HG03159 (cell line): ENCODE measurements around the gene GIGYF1.

Experiments used
- ATAC-seq: cut with Tn5 transposase; IDR thresholded peaks from one replicate; pipeline ENCODE4 v1.9.1; 2021; ENCODE audit warnings: mild to moderate bottlenecking, moderate library complexity; ENCODE audit not compliant: unreplicated experiment

The GIGYF1 gene

GRCh38 chr7:100684534-100685042 lies 9.5 kb downstream of the GIGYF1 start:
- ATAC-seq = no peak

DNA sequence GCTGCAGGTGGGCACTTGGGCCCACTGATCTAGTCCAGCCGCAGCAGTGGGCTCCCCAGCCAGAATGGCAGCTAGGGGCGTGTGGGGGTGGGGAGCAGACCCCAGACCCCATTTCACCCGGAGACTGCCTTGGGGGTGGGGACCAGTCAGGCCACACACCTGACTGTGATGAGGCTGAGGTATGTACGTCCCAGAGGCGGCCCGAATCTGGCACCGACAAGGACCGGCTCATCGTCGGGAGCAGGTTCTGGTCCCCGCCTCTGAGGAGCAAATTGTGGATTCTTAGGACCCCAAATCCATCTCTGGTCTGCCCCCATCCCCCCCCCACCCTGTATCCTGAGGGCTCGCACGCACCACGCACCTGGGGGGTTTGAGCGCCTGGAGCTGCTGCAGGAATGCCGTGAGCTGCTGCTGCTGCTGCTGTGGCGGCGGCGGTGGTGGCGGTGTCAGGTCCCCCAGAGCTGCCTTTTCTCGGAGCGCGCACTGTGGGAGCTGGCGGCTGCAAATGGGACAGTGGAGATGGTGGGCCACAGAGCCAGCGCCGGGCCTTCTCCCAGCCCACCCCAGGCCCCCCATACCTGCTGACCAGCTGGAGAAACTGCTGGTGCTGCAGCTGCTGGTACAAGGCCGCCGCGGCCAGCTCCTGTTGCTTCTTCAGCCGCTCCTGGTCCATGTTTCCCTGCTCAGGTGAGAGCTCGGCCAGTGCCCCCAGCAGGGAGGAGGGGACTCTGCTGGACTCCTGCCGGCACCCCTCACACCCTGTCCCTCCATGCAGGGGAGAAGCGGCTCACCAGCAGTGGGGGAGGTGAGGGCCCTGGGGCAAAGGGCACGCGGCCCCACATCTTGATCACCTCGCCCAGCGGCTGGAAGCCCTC lies 10.2 kb downstream of the GIGYF1 start:
- ATAC-seq = no peak

GRCh38 chr7:100682991-100683658 lies 10.9 kb downstream of the GIGYF1 start:
- ATAC-seq = no peak

DNA sequence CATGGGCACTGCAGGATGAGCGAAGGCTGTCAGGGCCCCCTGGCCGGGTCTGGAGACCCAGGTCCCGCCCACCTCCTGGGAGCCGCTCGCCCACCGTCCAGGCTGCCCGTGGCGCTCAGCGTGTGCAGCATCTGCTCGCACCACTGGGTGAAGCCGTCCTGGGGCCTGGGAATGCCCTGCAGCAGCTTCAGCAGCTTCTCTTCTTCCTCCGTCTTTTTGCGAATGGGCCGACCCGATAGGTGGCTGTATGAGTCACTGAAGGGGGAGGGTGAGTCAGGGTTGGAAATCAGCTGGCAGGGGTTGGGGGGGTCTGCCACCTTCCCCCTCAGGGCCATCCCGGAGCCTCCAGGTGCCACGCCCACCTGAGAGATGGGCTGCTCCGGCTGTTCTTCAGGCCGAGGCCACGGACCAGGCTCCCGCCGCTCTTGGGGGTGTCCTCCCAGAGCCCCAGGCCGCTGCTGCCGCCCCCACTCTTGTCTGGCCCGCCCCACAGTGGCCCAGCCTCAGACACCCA lies 11.8 kb downstream of the GIGYF1 start:
- ATAC-seq = no peak

DNA sequence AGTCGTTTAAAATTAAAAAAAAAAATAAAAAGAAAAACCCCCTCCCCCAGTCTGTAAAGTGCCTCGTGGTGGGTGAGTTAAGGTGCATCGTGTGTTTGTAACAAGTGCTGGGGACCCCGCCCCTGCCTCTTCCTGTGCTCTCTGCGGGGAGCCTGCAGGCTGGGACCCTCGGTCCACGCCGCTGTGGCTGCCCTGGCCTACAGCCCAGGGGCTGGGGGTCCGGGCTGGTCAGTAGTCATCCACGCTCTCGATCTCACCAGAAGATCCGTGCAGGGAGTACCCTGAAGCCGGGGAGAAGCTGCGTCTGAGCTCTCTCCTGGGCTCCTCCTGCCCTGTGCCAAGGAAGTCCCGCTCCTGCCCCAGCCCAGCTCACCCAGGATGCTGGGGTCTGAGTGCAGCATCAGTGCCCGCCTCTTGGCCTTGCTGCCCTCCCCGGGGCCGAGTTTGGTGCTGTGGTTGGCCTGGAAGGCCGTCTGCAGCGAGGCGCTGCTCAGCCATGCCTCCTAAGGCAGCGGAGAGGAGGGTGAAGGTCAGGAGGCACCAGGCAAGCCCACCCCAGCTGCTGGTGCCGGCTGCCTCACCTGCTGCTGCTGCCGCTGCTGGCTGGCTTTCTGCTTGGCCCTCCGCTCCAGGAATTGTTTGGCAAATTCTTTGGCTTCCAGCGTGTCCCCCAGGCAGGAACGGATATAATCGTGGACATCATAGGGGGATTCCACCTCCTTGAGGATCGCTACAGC lies 12.4 kb downstream of the GIGYF1 start:
- ATAC-seq = no peak

DNA sequence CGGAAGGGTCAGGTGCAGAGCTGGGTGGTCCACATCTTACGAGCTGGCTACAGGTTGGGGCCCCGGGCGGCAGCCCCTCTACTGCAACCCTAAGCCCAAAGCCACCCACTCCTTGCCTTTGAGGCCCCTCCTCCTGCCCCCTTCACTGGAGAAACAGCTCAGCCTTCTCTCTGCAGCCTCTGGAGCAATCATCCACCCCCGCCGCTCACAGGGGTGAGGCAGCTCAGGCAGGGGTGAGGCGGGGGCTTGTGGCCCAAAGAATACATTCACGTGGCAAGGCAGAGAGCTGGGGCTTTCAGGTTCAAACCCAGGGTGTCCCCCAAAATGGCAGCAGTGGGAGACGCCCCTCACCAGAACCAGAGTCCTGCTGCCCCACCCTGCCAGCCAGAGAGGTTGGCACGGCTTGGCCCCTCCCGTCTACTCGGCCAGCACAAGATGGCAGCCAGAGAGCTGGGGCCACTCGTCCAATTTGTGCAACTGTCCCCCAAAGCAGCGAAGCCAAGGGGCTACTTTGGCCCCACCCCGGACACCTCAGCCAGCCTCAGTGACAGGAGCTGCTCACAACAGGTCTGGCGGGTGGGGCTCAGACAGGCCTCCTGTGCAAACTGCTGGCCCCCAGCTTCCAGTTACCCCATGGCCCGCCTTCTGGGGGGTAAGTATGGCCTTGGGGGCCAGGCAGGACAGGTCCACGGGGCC lies 13.3 kb downstream of the GIGYF1 start:
- no peak for ATAC-seq

DNA sequence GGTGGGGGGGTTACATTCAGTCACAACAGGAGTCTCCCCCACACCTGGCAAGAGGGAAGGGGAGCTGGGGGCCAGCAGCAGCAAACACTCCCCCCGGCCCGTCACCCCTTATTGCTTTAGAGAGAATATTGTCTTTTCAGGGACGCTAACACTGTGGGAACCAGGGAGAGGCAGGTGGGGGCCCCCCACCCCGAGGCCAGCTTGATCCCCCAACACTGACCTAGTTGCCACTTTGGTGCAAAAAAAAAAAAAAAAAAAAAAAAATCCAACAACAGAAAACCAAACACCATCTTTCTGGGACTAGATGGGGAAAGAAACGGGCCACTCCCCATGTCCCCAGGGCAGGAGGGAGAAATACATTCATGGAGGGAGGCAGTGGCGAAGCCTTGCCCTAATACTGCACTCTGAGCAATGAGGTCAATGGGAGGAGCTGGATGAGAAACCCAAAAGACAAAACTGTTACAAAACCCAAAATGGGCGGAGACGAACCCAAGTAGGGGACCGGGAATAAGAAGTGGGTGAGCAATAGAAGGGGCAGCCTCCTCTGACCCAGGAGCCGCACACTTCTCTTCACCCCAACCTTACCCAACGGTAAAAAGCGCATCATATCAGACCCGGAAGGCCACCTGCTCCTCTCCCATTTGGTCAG lies 14.0 kb downstream of the GIGYF1 start:
- ATAC-seq = no peak

- ATAC-seq = no peak
These were observed 14.7 kb downstream of the GIGYF1 start for GRCh38 chr7:100679129-100679926.

GRCh38 chr7:100678291-100678984 lies 15.6 kb downstream of the GIGYF1 start:
- no peak for ATAC-seq

- no peak for ATAC-seq
These were observed 16.5 kb downstream of the GIGYF1 start for GRCh38 chr7:100677308-100678267.

DNA sequence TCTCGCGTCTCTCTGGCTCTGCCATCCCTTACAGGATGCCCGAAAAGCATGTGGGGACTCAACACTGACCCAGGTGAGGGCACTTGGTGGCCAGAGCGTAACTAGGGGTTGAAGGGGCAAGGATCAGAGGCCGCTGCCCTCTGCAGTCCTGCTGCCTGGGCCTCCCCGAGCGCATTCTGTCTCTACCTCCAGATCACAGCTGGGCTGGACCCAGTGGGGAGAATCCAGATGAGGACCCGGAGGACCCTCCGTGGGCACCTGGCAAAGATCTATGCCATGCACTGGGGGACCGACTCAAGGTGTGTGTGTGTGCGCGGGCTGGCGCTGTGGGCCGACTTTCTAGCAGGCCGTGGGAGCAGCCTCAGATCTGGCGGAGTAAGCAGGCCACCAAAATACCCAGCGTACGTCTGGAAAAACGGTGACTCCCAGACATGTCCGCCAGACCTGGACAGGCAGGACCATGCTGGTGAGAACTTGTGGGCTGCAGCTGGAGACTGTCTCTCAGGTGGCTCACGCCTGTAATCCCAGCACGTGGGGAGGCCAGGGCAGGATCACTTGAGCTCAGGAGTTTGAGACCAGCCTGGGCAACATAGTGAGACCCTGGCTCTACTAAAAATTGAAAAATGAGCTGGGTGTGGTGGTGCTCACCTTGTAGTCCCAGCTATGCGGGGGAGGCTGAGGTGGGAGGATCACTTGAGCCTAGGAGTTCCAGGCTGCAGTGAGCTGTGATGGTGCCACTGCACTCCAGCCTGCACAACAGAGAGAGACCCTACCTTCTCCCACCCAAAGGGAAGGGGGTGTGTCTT lies 17.3 kb downstream of the GIGYF1 start:
- no peak for ATAC-seq

GRCh38 chr7:100675581-100676350 lies 18.3 kb downstream of the GIGYF1 start:
- ATAC-seq = peak; percentile 30

DNA sequence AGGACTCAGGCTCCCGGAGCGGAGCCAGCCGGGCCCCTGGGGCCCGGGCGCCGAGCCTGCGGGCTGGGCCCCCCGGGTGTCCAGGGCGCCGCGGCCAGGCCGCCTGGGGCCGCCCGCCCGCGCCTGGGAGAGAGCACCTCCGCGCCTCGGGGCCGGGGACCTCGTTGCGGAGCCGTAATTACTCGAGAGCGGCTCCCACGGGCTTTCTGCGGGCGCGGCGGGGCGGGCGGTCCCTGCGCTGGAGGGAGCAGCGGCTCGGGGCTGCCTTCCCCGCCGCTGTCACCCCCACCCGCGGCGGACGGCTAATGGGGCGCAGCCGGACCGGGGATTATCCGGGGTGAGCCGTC lies 19.0 kb downstream of the GIGYF1 start:
- no peak for ATAC-seq

DNA sequence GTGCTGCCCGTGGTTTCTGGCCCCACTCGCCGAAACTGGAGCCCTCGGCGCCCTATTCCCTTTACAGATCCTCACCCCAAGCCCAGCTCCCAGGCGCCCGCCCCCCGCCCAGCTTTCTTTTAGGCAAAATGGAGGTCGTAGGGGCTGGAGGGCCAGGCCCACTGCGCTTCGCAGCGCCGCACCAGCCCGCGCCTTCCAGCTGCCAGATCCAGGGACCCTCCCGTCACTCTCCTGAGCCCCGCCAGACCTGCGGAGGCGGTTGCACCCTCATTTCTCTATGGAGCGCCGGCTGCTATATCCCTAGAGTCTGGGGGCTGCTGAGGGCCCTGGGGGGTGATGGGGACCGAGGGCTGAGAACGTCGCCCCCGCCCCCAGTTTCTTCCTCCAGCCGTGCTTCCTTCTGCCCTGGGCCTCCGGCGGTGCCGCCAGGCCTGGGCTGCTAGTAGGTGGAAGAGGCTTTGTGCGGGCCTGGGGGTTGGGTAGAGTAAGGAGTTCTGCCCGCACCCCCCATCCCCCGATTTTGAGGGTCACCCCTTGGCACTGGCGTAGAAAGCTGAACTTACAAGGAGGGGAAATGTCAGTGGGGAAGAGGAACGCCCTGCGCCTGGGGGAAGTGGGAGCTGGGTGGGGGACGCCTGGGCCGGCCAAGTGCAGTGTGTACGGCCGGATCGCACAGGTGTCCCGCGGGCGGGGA lies 19.5 kb downstream of the GIGYF1 start:
- no peak for ATAC-seq

GRCh38 chr7:100673942-100674410 lies 20.1 kb downstream of the GIGYF1 start:
- ATAC-seq = peak; percentile 2
